K562 (cell line): ENCODE results near the gene NCOA3. TPM values are rescaled to one million over a fixed set of nuclear protein-coding genes. Genes with fewer than 3 reads are reported as not detected.

Experiments used
- ATAC-seq: fragments of 200-7000 bp; cut with Tn5 transposase; 3 replicates; pipeline ENCODE4 v1.9.1; 2020; ENCODE audit warnings: moderate library complexity
- BruUV-seq: library from RNA; stranded (reverse); fragments of 400-500 nt; replicated peaks from 2 replicates; lab custom pipeline; 2021; lab: Mats Ljungman, UMichigan
- CTCF ChIA-PET: fragments of 300-600 bp; formaldehyde crosslinking; extraction: SDS; loops from one replicate; lab custom pipeline; 2021; ENCODE audit warnings: low intra/inter-chr PET ratio; lab: Yijun Ruan, JAX
- POLR2A ChIA-PET: fragments of 300-600, 350-650 bp; sonication (Branson Sonifier 250); formaldehyde crosslinking; extraction: SDS; loops from one replicate; lab custom pipeline; 2021; ENCODE audit warnings: antibody characterized with exemption, inconsistent platforms; lab: Yijun Ruan, JAX
- DNase-seq, 4 experiments: peaks; one replicate each; pipeline versions ENCODE4 v3.0.0 to v3.0.0-alpha.2; 2011 to 2018; ENCODE audit warnings: low spot score in 3 of 4, mixed read lengths in 3 of 4; ENCODE audit errors: extremely low read depth in 1 of 4
- FAIRE-seq: peaks from 2 replicates; lab custom pipeline; 2011; peaks lifted over from hg19 to GRCh38; lab: Jason Lieb, UNC
- H2AFZ ChIP-seq: 2 replicates; pipeline ENCODE4 v1.6.0; 2011; ENCODE audit warnings: low read depth, low read length, control low read depth, inconsistent platforms
- H3K27ac ChIP-seq: fragments of 200-600 bp; 3 replicates; pipeline ENCODE4 v1.8.0; 2011; ENCODE audit warnings: low read depth, mild to moderate bottlenecking, control low read depth, inconsistent platforms, low read length, moderate library complexity, mixed read lengths; ENCODE audit errors: extremely low read depth
- H3K27me3 ChIP-seq, 2 experiments: fragments of 300-600 bp in 1 of 2; 2 replicates in 1 of 2; 3 replicates in 1 of 2; pipeline versions ENCODE4 v1.6.0 to v1.8.0; 2011; ENCODE audit warnings: inconsistent platforms in 2 of 2, low read length in 2 of 2, mild to moderate bottlenecking in 1 of 2, mixed read lengths in 1 of 2, moderate library complexity in 1 of 2; ENCODE audit not compliant: control insufficient read depth in 2 of 2, insufficient read depth in 2 of 2
- H3K36me3 ChIP-seq: fragments of 300-600 bp; 3 replicates; pipeline ENCODE4 v1.8.0; 2011; ENCODE audit warnings: mild to moderate bottlenecking, low read length, inconsistent platforms; ENCODE audit not compliant: control insufficient read depth, insufficient read depth
- H3K4me1 ChIP-seq, 2 experiments: fragments of 200-600 bp in 1 of 2; replicated peaks in 1 of 2; 2 replicates in 1 of 2; 3 replicates in 1 of 2; pipeline versions ENCODE4 v1.5.1 to v1.8.0; 2011; ENCODE audit warnings: inconsistent platforms in 2 of 2, low read length in 2 of 2, mild to moderate bottlenecking in 1 of 2, mixed read lengths in 1 of 2, moderate library complexity in 1 of 2; ENCODE audit not compliant: control insufficient read depth in 2 of 2, insufficient read depth in 2 of 2
- H3K4me2 ChIP-seq: 2 replicates; pipeline ENCODE4 v1.6.1; 2011; ENCODE audit warnings: low read length, control low read depth, inconsistent platforms, mixed read lengths; ENCODE audit not compliant: insufficient read depth
- H3K4me3 ChIP-seq: fragments of 200-600 bp; sonication (generic), shearing (Covaris generic); 2 replicates; pipeline ENCODE4 v1.5.1; 2016; ENCODE audit warnings: control low read depth, inconsistent platforms
- H3K79me2 ChIP-seq: fragments of 200-600 bp; 3 replicates; pipeline ENCODE4 v1.8.0; 2011; ENCODE audit warnings: low read length, inconsistent platforms; ENCODE audit not compliant: control insufficient read depth, insufficient read depth
- H3K9ac ChIP-seq, 2 experiments: 2 replicates each; pipeline versions ENCODE4 v1.6.0 to v1.6.1; 2011; ENCODE audit warnings: low read depth in 2 of 2, low read length in 2 of 2, control low read depth in 1 of 2, inconsistent platforms in 1 of 2, mild to moderate bottlenecking in 1 of 2, mixed read lengths in 1 of 2; ENCODE audit not compliant: insufficient read depth in 1 of 2
- H3K9me1 ChIP-seq: one replicate; pipeline ENCODE4 v1.6.0; 2011; ENCODE audit warnings: inconsistent platforms, mild to moderate bottlenecking, low read length, moderate library complexity; ENCODE audit not compliant: control insufficient read depth, insufficient read depth
- H3K9me3 ChIP-seq: replicated peaks from 2 replicates; pipeline ENCODE4 v1.5.1; 2011; ENCODE audit warnings: low read depth, low read length, inconsistent platforms; ENCODE audit not compliant: control insufficient read depth, insufficient read depth
- H4K20me1 ChIP-seq: replicated peaks from 2 replicates; pipeline ENCODE4 v1.6.1; 2011; ENCODE audit warnings: low read length, inconsistent platforms, mixed read lengths; ENCODE audit not compliant: control insufficient read depth, insufficient read depth
- CTCF ChIP-seq, 3 experiments: IDR thresholded peaks in 2 of 3; conservative IDR thresholded peaks in 1 of 3; 2 replicates each; pipeline ENCODE4 v1.5.1; 2011 to 2012; ENCODE audit warnings: low read length in 3 of 3, mild to moderate bottlenecking in 3 of 3, control low read depth in 2 of 3, improper control_type of control experiment in 1 of 3, inconsistent platforms in 1 of 3, low read depth in 1 of 3, mixed read lengths in 1 of 3, moderate library complexity in 1 of 3; ENCODE audit not compliant: insufficient read depth in 2 of 3
- EZH2 ChIP-seq: IDR thresholded peaks from 2 replicates; pipeline ENCODE4 v1.6.1; 2012; ENCODE audit warnings: low read depth, mild to moderate bottlenecking, inconsistent platforms, low read length, borderline replicate concordance
- IFI16 ChIP-seq: fragments of 250-450 bp; sonication (Bioruptor Pico); IDR thresholded peaks from 2 replicates; pipeline ENCODE4 v2.1.2; 2022; ENCODE audit warnings: mild to moderate bottlenecking, inconsistent platforms
- MTA3 ChIP-seq: fragments of 450-650 bp; formaldehyde crosslinking; IDR thresholded peaks from 2 replicates; pipeline ENCODE4 v1.6.1; 2017; ENCODE audit warnings: mild to moderate bottlenecking, borderline replicate concordance
- NCOA6 ChIP-seq: fragments of 450-650 bp; IDR thresholded peaks from 2 replicates; pipeline ENCODE4 v1.6.1; 2017; ENCODE audit warnings: mild to moderate bottlenecking
- NCOR1 ChIP-seq: fragments of 450-650 bp; IDR thresholded peaks from 2 replicates; pipeline ENCODE4 v1.6.1; 2016; ENCODE audit warnings: mild to moderate bottlenecking, moderate library complexity
- POLR2H ChIP-seq: IDR thresholded peaks from 2 replicates; pipeline ENCODE4 v1.6.1; 2016; ENCODE audit warnings: missing genetic modification characterization, low read depth, mild to moderate bottlenecking, control low read depth, missing compliant biosample characterization, moderate library complexity
- RAD21 ChIP-seq, 2 experiments: fragments of 250-450 bp in 1 of 2; fragments of 450-650 bp in 1 of 2; sonication (Bioruptor Pico) in 1 of 2; formaldehyde crosslinking in 1 of 2; IDR thresholded peaks in 1 of 2; conservative IDR thresholded peaks in 1 of 2; 2 replicates each; pipeline versions ENCODE4 v1.4.0 to v1.8.0; 2020 to 2022; ENCODE audit warnings: mild to moderate bottlenecking in 2 of 2, moderate library complexity in 1 of 2
- RBM34 ChIP-seq: fragments of 200-400 bp; formaldehyde crosslinking; IDR thresholded peaks from 2 replicates; pipeline ENCODE4 v1.6.1; 2018; ENCODE audit warnings: low read length, borderline replicate concordance; ENCODE audit not compliant: insufficient read depth
- SLC30A9 ChIP-seq: fragments of 250-450 bp; sonication (Bioruptor Pico); IDR thresholded peaks from 2 replicates; pipeline ENCODE4 v1.8.0; 2022; ENCODE audit warnings: mild to moderate bottlenecking, moderate library complexity
- SMC3 ChIP-seq: conservative IDR thresholded peaks from 2 replicates; pipeline ENCODE4 v1.6.1; 2011; ENCODE audit warnings: low read depth, low read length, improper control_type of control experiment; ENCODE audit not compliant: insufficient read depth
- TFE3 ChIP-seq: fragments of 450-650 bp; formaldehyde crosslinking; IDR thresholded peaks from 2 replicates; pipeline ENCODE4 v1.4.0; 2020; ENCODE audit warnings: mild to moderate bottlenecking, mixed read lengths
- ZBTB17 ChIP-seq: fragments of 450-650 bp; formaldehyde crosslinking; IDR thresholded peaks from 2 replicates; pipeline ENCODE4 v1.4.0; 2020; ENCODE audit warnings: mild to moderate bottlenecking
- ZNF586 ChIP-seq: fragments of 450-650 bp; formaldehyde crosslinking; conservative IDR thresholded peaks from 2 replicates; pipeline ENCODE4 v1.4.0; 2020; ENCODE audit warnings: mild to moderate bottlenecking, moderate library complexity
- WGBS: fragments of 100-300 bp; shearing (Covaris generic); methylation state at CpG from one replicate; pipeline ENCODE4 v1.1.6; 2016; ENCODE audit warnings: low coverage, mixed read lengths; ENCODE audit not compliant: insufficient coverage; ENCODE audit errors: missing lambda C conversion rate; 5-methylcytosine and 5-hydroxymethylcytosine counted together
- in situ Hi-C: fragments of 300-500 bp; cut with MboI; formaldehyde crosslinking; loops from 4 replicates; pipeline ENCODE4 v1.15.0; 2018; ENCODE audit warnings: inconsistent platforms, mixed read lengths
- intact Hi-C: fragments of 100-400 bp; cut with micrococcal nuclease; formaldehyde crosslinking; loops from 2 replicates; pipeline ENCODE4 v1.14.2; 2022
- polyA plus RNA-seq, 8 experiments: library from polyadenylated mRNA; depleted of rRNA in 4 of 8; stranded (reverse) in 5 of 8; unstranded in 3 of 8; fragments of >200 nt; fragmentation: Nextera tagmentation in 2 of 8; fragmentation: Illumina TruSeq in 1 of 8; extraction: Ambion mirVana in 2 of 8; extraction: Trizol in 1 of 8; gene quantifications; 2 replicates each; pipeline versions ENCODE4 v1.2.1 to v1.2.3, GENCODE V29; 2011 to 2014; ENCODE audit warnings: inconsistent platforms in 1 of 8, missing spikeins in 1 of 8
- total RNA-seq, 7 experiments: library from RNA; depleted of rRNA in 6 of 7; stranded (reverse); fragments of >200 nt in 6 of 7; fragmentation: Illumina TruSeq in 2 of 7; extraction: Trizol in 2 of 7; gene quantifications; 2 replicates each; pipeline versions ENCODE4 v1.2.1 to v1.2.3, GENCODE V29; 2011 to 2021; ENCODE audit warnings: low replicate concordance in 1 of 7

The NCOA3 gene
- total and polyA plus RNA-seq, 9 of the 15 experiments (the other 6 are each of a cell fraction or from before 2014, with no cell fraction given), result 3.2 to 24.3 (median 14.4) TPM

- no peaks in the 10 kb centered on the region for H3K27me3 ChIP-seq
- ChIA-PET CTCF (interaction anchor here (0.6 to 2.2 kb wide), 8 partner anchors 86 to 1257 kb away, joined by 3 to 23 read pairs (median 4); no protein-coding TSS in a partner anchor), POLR2A (interaction anchor here (0.6 to 2.2 kb wide), 3 partner anchors 12 to 973 kb away, joined by 4 to 10 read pairs (median 4); no protein-coding TSS in a partner anchor)
- intact Hi-C loops, result loop anchor here (2.0 to 5.0 kb wide), 3 partner anchors 119 to 424 kb away; partner anchors contain the start of gene NCOA3
- in situ Hi-C loops, result loop anchor here (5.0 to 10.0 kb wide), 3 partner anchors 116 to 416 kb away; partner anchors contain the start of gene NCOA3
- WGBS, result 39% methylated on average over 6 of the region's 8 CpGs
- DNase-seq, result peak in 3 of 4 experiments; percentile 32 to 63 (median 42)
- H3K79me2 ChIP-seq, result peaks cover 15% of the 10 kb centered on the region; the same call in 2 of the 3 replicates
- H4K20me1 ChIP-seq, result no peaks in the 10 kb centered on the region
- H2AFZ ChIP-seq, result no peak overlapping the region
- H3K9me3 ChIP-seq, result no peaks in the 10 kb centered on the region
- no peak overlapping the region for H3K9ac ChIP-seq
- no TSS peak for BruUV-seq
- no peaks in the 10 kb centered on the region for H3K9me1 ChIP-seq
- peak; percentile 48 for FAIRE-seq
- no peak overlapping the region for H3K27ac ChIP-seq
- no peak overlapping the region for H3K4me2 ChIP-seq
- no peak overlapping the region for H3K4me3 ChIP-seq
- H3K36me3 ChIP-seq, result peaks cover 24% of the 10 kb centered on the region; the same call in 1 of the 3 replicates
- peak; percentile 73 for ATAC-seq
- H3K4me1 ChIP-seq, result peaks cover 0 to 3% of the 10 kb centered on the region in 2 experiments; a peak in 1 of 5 replicates
- TF ChIP-seq IFI16 (no peak), RAD21 (CRISPR knock-in tag; conservative IDR thresholded peaks at IDR 0.05 in 1 of 2, IDR thresholded peaks at IDR 0.05 in 1 of 2) (peak; percentile 79 to 84), ZBTB17 (no peak), NCOA6 (no peak), POLR2H (peak; percentile 49; the same call in 1 of the 2 replicates), TFE3 (CRISPR knock-in tag) (peak; percentile 15), ZNF586 (CRISPR knock-in tag) (no peak), RBM34 (no peak), EZH2 (no peak), NCOR1 (no peak; the same call in 1 of the 2 replicates), SLC30A9 (CRISPR knock-in tag) (no peak), MTA3 (no peak), SMC3 (peak; percentile 76), CTCF (IDR thresholded peaks at IDR 0.05 in 2 of 3, conservative IDR thresholded peaks at IDR 0.05 in 1 of 3; ENCODE audit: insufficient read depth in 2 of 3, low read depth in 1 of 3, low read length in 3 of 3) (peak in 2 of 3 experiments; percentile 57 to 90; a peak in 4 of 6 replicates)
These were observed 119.4 kb downstream of the NCOA3 start for GRCh38 chr20:47620808-47621805.
